Measurements from ENCODE around the gene FLT1. TPM values are rescaled to one million over a fixed set of nuclear protein-coding genes. Genes with fewer than 3 reads are reported as not detected.

The FLT1 gene
- total RNA-seq, 4 donors from 2014 or later = 19.3 to 48.6 (median 24.4) TPM

DNA sequence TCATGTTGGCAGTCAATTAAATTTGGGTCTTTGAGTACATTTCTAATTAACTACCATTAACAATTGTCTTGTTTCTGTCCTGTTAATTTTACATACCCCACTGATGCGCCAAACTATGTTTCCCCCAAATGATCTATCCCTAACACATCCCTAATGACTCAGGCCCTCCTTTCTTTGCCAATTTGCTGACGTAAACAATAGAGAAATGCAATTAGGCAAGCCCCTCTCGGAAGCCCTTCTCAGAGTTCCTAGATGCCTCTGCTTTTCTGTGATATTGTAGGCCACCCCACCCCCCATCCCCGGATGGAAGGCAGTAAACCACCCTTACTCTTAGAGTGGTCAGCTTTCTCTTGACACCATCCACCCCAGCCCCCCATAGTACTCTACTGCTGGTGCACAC is 74.2 kb downstream of the FLT1 start:
- 61 to 66% methylated on average over 4 of the region's 4 CpGs for WGBS, 2 donors
- Histone ChIP-seq H3K27me3 (no peaks in the 10 kb centered on the region), H3K9me3 (no peaks in the 10 kb centered on the region), H3K27ac (no peak overlapping the region), H3K4me3 (no peak overlapping the region), H3K4me1 (no peaks in the 10 kb centered on the region), H3K36me3 (no peaks in the 10 kb centered on the region)
- TF ChIP-seq POLR2A (IDR thresholded peaks at IDR 0.05) (no peak), EP300 (IDR thresholded peaks at IDR 0.05) (no peak)
- TF ChIP-seq, protein P1, sequence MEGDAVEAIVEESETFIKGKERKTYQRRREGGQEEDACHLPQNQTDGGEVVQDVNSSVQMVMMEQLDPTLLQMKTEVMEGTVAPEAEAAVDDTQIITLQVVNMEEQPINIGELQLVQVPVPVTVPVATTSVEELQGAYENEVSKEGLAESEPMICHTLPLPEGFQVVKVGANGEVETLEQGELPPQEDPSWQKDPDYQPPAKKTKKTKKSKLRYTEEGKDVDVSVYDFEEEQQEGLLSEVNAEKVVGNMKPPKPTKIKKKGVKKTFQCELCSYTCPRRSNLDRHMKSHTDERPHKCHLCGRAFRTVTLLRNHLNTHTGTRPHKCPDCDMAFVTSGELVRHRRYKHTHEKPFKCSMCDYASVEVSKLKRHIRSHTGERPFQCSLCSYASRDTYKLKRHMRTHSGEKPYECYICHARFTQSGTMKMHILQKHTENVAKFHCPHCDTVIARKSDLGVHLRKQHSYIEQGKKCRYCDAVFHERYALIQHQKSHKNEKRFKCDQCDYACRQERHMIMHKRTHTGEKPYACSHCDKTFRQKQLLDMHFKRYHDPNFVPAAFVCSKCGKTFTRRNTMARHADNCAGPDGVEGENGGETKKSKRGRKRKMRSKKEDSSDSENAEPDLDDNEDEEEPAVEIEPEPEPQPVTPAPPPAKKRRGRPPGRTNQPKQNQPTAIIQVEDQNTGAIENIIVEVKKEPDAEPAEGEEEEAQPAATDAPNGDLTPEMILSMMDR (IDR thresholded peaks at IDR 0.05) = no peak
- no peak for DNase-seq (ENCODE audit: low spot score in 2 of 2)

DNA sequence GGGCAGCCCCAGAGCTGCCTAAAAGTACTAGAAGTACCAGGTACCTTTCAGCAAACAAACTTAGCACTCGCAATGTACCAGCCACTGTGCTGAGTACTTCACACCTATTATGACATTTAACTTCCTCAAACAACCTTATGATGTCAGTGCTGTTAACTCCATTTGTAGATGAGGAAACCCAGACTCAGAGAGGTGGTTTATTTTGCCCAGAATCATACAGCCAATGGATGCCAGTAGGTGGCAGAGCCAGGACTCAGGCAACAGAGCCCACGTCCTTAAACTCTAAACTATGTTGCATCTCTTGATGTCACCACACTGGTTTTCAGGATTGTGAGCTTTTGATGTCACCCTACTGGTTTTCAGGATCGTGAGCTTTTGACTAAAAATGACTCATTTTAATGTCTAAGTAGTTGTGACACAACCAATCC is 78.9 kb downstream of the FLT1 start:
- Histone ChIP-seq H3K27ac (no peak overlapping the region), H3K9me3 (no peaks in the 10 kb centered on the region), H3K36me3 (no peaks in the 10 kb centered on the region), H3K4me3 (no peak overlapping the region), H3K4me1 (peaks cover 0 to 4% (median 2%) of the 10 kb centered on the region in 4 donors), H3K27me3 (no peaks in the 10 kb centered on the region)
- WGBS, 2 donors = 77 to 80% methylated on average over 3 of the region's 3 CpGs
- DNase-seq (ENCODE audit: low spot score in 2 of 2) = no peak
- TF ChIP-seq, protein P1 (IDR thresholded peaks at IDR 0.05) = no peak
- TF ChIP-seq EP300 (IDR thresholded peaks at IDR 0.05) = no peak
- no peak for TF ChIP-seq POLR2A (IDR thresholded peaks at IDR 0.05)

DNA sequence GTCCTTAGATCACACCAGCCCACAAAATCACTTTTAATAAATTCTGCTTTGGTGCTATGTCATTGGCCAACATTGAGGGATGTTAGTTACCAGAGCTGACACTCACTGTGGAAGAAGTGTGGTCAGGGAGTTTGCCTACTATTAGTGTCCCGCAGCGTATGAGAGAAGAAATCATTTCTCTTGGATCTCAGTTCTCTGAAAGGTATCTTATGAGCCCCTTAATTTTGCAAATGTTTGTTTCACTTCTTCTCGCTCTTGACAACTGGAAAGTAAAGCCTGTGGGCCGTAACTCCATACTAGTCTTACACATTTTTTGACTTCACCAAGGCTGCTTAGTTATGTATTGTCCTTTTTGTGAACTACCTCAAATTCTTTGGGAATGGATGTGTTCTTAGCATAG is 80.9 kb downstream of the FLT1 start:
- WGBS, 2 donors = 87 to 89% methylated on average over 4 of the region's 4 CpGs
- H3K36me3 ChIP-seq = no peaks in the 10 kb centered on the region
- peaks cover 0 to 4% (median 2%) of the 10 kb centered on the region in 4 donors for H3K4me1 ChIP-seq
- TF ChIP-seq, protein P1 (IDR thresholded peaks at IDR 0.05) = no peak
- no peak for TF ChIP-seq EP300 (IDR thresholded peaks at IDR 0.05)
- no peaks in the 10 kb centered on the region for H3K27me3 ChIP-seq
- H3K4me3 ChIP-seq = no peak overlapping the region
- no peak overlapping the region for H3K27ac ChIP-seq
- H3K9me3 ChIP-seq = no peaks in the 10 kb centered on the region
- DNase-seq (ENCODE audit: low spot score in 2 of 2) = no peak

DNA sequence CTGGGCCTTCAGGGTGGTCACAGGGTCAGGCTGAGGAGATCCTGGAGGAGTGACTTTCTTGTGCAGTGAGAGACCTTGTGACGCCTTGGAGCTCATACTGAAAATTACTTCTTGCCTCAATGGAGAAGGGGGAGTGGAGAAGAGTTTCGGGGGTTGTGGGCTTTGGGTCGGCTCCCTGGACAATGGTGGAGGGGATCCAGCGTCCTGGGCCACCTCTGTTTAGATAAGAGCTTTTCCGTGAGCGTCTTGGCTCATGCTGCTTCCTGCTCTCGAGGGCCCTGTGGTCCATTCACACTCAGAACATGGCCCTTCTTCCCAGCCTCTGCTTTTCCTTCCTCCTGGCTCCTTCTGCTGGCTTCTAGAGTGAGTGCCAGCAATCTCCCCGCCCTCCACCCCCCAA is 81.9 kb downstream of the FLT1 start:
- 56 to 65% methylated on average over 8 of the region's 8 CpGs for WGBS, 2 donors
- peaks cover 0 to 4% (median 2%) of the 10 kb centered on the region in 4 donors for H3K4me1 ChIP-seq
- H3K36me3 ChIP-seq = no peaks in the 10 kb centered on the region
- no peaks in the 10 kb centered on the region for H3K9me3 ChIP-seq
- H3K27me3 ChIP-seq = no peaks in the 10 kb centered on the region
- no peak for DNase-seq (ENCODE audit: low spot score in 2 of 2)
- no peak overlapping the region for H3K4me3 ChIP-seq
- TF ChIP-seq POLR2A (IDR thresholded peaks at IDR 0.05) = no peak
- TF ChIP-seq EP300 (IDR thresholded peaks at IDR 0.05) = no peak
- TF ChIP-seq, protein P1 (IDR thresholded peaks at IDR 0.05) = no peak
- H3K27ac ChIP-seq = peak overlapping the region in 1 of 4 donors; percentile 37

DNA sequence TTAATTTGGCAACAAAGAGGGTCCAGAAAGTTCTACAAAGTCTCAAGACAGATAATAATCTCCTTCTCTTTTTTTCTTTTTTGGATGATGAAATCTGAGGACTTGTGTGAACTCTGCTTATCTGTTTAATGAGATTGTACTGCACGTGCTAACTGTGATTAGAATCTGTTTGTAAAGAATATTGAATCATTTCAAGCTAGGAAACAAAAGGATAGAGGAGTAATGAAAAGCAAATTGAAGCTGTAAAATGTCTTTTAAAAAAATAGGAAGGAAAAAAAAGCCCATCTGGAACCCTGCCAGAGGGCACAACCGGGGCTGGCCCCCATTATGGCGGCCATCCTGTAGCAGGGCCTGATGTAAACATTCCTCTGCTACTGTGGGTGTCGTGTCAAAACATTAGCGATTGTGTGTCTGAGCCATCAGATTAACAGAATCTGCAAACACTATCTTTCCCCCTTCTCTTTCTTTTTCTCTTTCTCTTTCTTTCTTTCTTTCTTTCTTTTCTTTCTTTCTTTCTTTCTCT is 83.0 kb downstream of the FLT1 start:
- Histone ChIP-seq H3K4me1 (peaks cover 0 to 4% (median 2%) of the 10 kb centered on the region in 4 donors), H3K27ac (no peak overlapping the region), H3K4me3 (no peak overlapping the region), H3K9me3 (no peaks in the 10 kb centered on the region), H3K36me3 (no peaks in the 10 kb centered on the region), H3K27me3 (no peaks in the 10 kb centered on the region)
- TF ChIP-seq, protein P1 (IDR thresholded peaks at IDR 0.05) = no peak
- peak in 1 of 2 donors; percentile 28 for TF ChIP-seq EP300 (IDR thresholded peaks at IDR 0.05)
- TF ChIP-seq POLR2A (IDR thresholded peaks at IDR 0.05) = no peak
- 9 to 11% methylated on average over 5 of the region's 5 CpGs for WGBS, 2 donors
- no peak for DNase-seq (ENCODE audit: low spot score in 2 of 2)
